Measurements from ENCODE around the gene PIBF1.
"Not testable (repeated sequence)": the region's sequence is repeated elsewhere in the genome, so short reads cannot be mapped to it uniquely, and the experiment has no call there.

PIBF1 gene

GRCh38 chr13:73025217-73026012 lies 243.5 kb downstream of the PIBF1 start:
- DNase-seq: no peak

GRCh38 chr13:73034901-73035300 lies 253.0 kb downstream of the PIBF1 start:
- no peak for DNase-seq

GRCh38 chr13:73035660-73036059 lies 253.7 kb downstream of the PIBF1 start:
- no peak for DNase-seq

- DNase-seq: no peak
These were observed 254.6 kb downstream of the PIBF1 start for GRCh38 chr13:73036566-73036965.

GRCh38 chr13:73038064-73038463 lies 256.1 kb downstream of the PIBF1 start:
- DNase-seq: no peak

- DNase-seq: no peak
These were observed 257.5 kb downstream of the PIBF1 start for GRCh38 chr13:73039201-73040108.

- DNase-seq: no peak
These were observed 258.6 kb downstream of the PIBF1 start for GRCh38 chr13:73040484-73040883.

GRCh38 chr13:73040968-73041596 lies 259.1 kb downstream of the PIBF1 start:
- no peak for DNase-seq

GRCh38 chr13:73045031-73045430 lies 263.1 kb downstream of the PIBF1 start:
- no peak for DNase-seq

- DNase-seq: not testable (repeated sequence)
These were observed 266.7 kb downstream of the PIBF1 start for GRCh38 chr13:73048615-73049014.

- DNase-seq: no peak
These were observed 272.8 kb downstream of the PIBF1 start for GRCh38 chr13:73054712-73055111.

GRCh38 chr13:73055813-73056564 lies 274.1 kb downstream of the PIBF1 start:
- DNase-seq: no peak

GRCh38 chr13:73056565-73056962 lies 274.6 kb downstream of the PIBF1 start:
- no peak for DNase-seq

- no peak for DNase-seq
These were observed 275.5 kb downstream of the PIBF1 start for GRCh38 chr13:73057284-73058063.

- DNase-seq: no peak
These were observed 276.1 kb downstream of the PIBF1 start for GRCh38 chr13:73058064-73058313.

GRCh38 chr13:73058432-73058735 lies 276.5 kb downstream of the PIBF1 start:
- DNase-seq: no peak

- DNase-seq: peak; percentile 95
These were observed 277.0 kb downstream of the PIBF1 start, which contains the start of gene KLF5 for GRCh38 chr13:73058736-73059459. KLF5 (plus strand) TSS chr13:73059005; CDS start chr13:73059328, 323 bp downstream.

- peak; percentile 44 for DNase-seq
These were observed 277.7 kb downstream of the PIBF1 start for GRCh38 chr13:73059460-73060250.

GRCh38 chr13:73060251-73061160 lies 278.6 kb downstream of the PIBF1 start:
- DNase-seq: no peak

GRCh38 chr13:73061473-73061872 lies 279.5 kb downstream of the PIBF1 start:
- DNase-seq: no peak

All from CD4-positive, alpha-beta T cell treated with Interleukin-17A for 1 hour (primary cell).